GM21360 (cell line): ENCODE results near the gene AFG3L2.

Experiments used
- ATAC-seq: cut with Tn5 transposase; IDR thresholded peaks from one replicate; pipeline ENCODE4 v1.9.1; 2021; ENCODE audit warnings: mild to moderate bottlenecking, moderate library complexity; ENCODE audit not compliant: unreplicated experiment

The AFG3L2 gene

DNA sequence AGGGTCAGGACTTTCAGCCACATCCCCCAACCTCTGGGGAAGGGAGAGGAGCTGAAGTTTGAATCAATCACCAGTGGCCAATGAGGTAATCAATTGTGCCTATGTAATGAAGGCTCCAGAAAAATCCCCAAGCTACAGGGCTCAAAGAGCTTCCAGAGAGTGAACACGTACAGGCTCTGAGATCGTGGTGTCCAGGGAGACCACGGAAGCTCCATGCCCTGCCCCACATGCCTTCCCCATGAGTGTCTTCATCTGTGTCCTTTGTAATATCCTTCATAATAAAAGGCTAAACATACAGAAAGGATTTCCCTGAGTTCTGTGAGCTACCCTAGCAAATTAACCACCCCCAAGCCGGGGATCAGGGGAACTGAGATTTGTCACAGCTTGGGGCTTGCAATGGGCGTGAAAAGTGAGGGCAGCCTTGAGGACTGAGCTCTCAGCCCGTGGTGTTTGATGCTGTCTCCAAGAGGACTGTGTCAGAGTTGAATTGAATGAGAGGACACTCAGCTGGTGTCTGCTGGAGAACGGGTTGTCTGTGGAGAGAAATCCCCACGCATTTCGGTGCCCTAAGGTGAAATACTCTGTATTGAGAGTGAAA is 94.5 kb downstream of the AFG3L2 start:
- ATAC-seq: no peak

DNA sequence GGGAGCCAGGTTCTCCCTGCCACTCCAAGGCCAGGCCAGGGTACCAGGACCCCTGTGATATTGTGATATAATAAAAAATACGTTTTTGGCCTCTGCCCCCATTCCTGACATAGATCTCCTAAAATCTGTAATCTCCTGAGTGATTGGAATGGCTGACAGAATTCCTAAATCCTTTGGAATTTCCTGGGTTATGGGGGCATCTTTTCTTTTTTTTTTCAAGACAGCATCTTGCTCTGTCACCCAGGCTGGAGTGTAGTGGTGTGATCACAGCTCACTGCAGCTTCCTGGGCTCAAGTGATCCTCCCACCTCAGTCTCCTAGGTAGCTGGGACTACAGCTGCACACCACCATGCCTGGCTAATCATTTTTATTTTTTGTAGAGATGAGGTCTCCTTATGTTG is 95.2 kb downstream of the AFG3L2 start:
- ATAC-seq: no peak

DNA sequence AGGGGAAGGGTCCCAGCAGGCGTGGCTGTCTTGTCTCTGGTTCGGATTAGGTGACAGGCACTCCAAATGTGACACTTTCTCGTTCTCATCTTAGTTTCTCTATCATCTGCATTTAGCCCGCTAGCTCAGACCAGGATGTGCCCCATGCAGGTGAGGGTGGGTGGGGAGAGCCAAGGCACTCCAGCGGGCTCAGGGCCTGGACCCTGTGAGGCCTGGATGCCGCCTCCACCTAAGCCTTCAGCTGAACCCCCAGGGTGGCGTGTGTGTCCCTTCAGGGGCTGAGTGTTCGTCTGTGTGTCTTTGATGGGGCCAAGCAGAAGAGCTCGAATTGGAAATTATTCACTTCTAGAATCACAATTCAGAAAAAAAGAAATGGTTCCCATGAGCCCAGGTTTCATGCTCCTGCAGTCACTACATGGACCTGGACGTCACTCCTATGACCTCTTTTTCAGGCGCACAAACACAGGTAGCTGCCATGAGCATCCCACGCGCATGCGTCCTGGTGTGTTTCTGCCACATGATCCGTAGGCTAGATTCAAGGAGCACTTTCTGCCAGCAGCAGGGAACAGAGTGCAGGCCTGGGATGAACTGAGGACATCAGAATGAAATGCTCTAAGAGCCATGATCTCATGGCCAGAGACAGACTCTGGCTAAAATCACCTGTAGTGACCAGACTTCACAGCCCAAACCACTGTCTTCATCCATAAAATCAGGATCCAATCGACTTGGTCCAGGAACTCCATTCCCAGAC is 97.1 kb downstream of the AFG3L2 start:
- no peak for ATAC-seq
